ENCODE measurements around the gene SUCO.
A peak's percentile ranks its signal among the peaks of the same experiment; 100 is the strongest.

The SUCO gene

GRCh38 chr1:172515927-172516326, 17.0 kb upstream of the SUCO start:
- H3K4me3 ChIP-seq (ENCODE audit: low read depth, low read length): no peak overlapping the region

GRCh38 chr1:172517081-172517480, 15.9 kb upstream of the SUCO start:
- H3K4me3 ChIP-seq (ENCODE audit: low read depth, low read length): no peak overlapping the region

- no peak overlapping the region for H3K4me3 ChIP-seq (ENCODE audit: low read depth, low read length)
Observed at GRCh38 chr1:172517545-172517944, 15.4 kb upstream of the SUCO start.

- H3K4me3 ChIP-seq (ENCODE audit: low read depth, low read length): no peak overlapping the region
Observed at GRCh38 chr1:172529304-172529703, 3.6 kb upstream of the SUCO start.

- no peak overlapping the region for H3K4me3 ChIP-seq (ENCODE audit: low read depth, low read length)
Observed at GRCh38 chr1:172530000-172530399, 3.0 kb upstream of the SUCO start.

- H3K4me3 ChIP-seq (ENCODE audit: low read depth, low read length): peak overlapping the region; percentile 87
Observed at GRCh38 chr1:172531412-172532182, 1.4 kb upstream of the SUCO start.

GRCh38 chr1:172532183-172532699, 709 bp upstream of the SUCO start:
- peak overlapping the region; percentile 87 for H3K4me3 ChIP-seq (ENCODE audit: low read depth, low read length)

GRCh38 chr1:172533513-172534151, 682 bp downstream of the SUCO start:
- peak overlapping the region; percentile 66 for H3K4me3 ChIP-seq (ENCODE audit: low read depth, low read length)

GRCh38 chr1:172536256-172536655, 3.3 kb downstream of the SUCO start:
- H3K4me3 ChIP-seq (ENCODE audit: low read depth, low read length): no peak overlapping the region

- H3K4me3 ChIP-seq (ENCODE audit: low read depth, low read length): no peak overlapping the region
Observed at GRCh38 chr1:172537366-172537765, 4.4 kb downstream of the SUCO start.

GRCh38 chr1:172537827-172538391, 5.0 kb downstream of the SUCO start:
- H3K4me3 ChIP-seq (ENCODE audit: low read depth, low read length): no peak overlapping the region

GRCh38 chr1:172540635-172541034, 7.7 kb downstream of the SUCO start:
- no peak overlapping the region for H3K4me3 ChIP-seq (ENCODE audit: low read depth, low read length)

- no peak overlapping the region for H3K4me3 ChIP-seq (ENCODE audit: low read depth, low read length)
Observed at GRCh38 chr1:172544481-172545104, 11.6 kb downstream of the SUCO start.

GRCh38 chr1:172545396-172546004, 12.6 kb downstream of the SUCO start:
- H3K4me3 ChIP-seq (ENCODE audit: low read depth, low read length): no peak overlapping the region

- no peak overlapping the region for H3K4me3 ChIP-seq (ENCODE audit: low read depth, low read length)
Observed at GRCh38 chr1:172547071-172547470, 14.1 kb downstream of the SUCO start.

GRCh38 chr1:172549621-172550280, 16.8 kb downstream of the SUCO start:
- H3K4me3 ChIP-seq (ENCODE audit: low read depth, low read length): no peak overlapping the region

GRCh38 chr1:172551279-172551678, 18.3 kb downstream of the SUCO start:
- H3K4me3 ChIP-seq (ENCODE audit: low read depth, low read length): no peak overlapping the region

GRCh38 chr1:172554915-172555314, 22.0 kb downstream of the SUCO start:
- H3K4me3 ChIP-seq (ENCODE audit: low read depth, low read length): no peak overlapping the region

- no peak overlapping the region for H3K4me3 ChIP-seq (ENCODE audit: low read depth, low read length)
Observed at GRCh38 chr1:172556461-172556860, 23.5 kb downstream of the SUCO start.

GRCh38 chr1:172557270-172557669, 24.3 kb downstream of the SUCO start:
- H3K4me3 ChIP-seq (ENCODE audit: low read depth, low read length): no peak overlapping the region
